LNCaP clone FGC (cell line): ENCODE measurements around the gene PRKAG2.
A peak's percentile ranks its signal among the peaks of the same experiment; 100 is the strongest.
"Not testable (repeated sequence)": the region's sequence is repeated elsewhere in the genome, so short reads cannot be mapped to it uniquely, and the experiment has no call there.

Experiments
- DNase-seq: peaks from one replicate; pipeline ENCODE4 v3.0.0-alpha.2; 2011; ENCODE audit warnings: low read depth
- H3K4me3 ChIP-seq: 2 replicates; pipeline ENCODE4 v1.5.1; 2011; ENCODE audit warnings: mild to moderate bottlenecking, low read depth, low read length, control low read depth
- CTCF ChIP-seq: IDR thresholded peaks from 2 replicates; pipeline ENCODE4 v1.5.1; 2012; ENCODE audit warnings: mild to moderate bottlenecking; ENCODE audit not compliant: control insufficient read depth, insufficient read depth; ENCODE audit errors: extremely low read depth

Gene PRKAG2

GRCh38 chr7:151785681-151785965, 91.3 kb downstream of the PRKAG2 start:
- DNase-seq = no peak
- no peak for TF ChIP-seq CTCF
- no peak overlapping the region for H3K4me3 ChIP-seq

- TF ChIP-seq CTCF = no peak
- H3K4me3 ChIP-seq = no peak overlapping the region
- DNase-seq = no peak
Observed at GRCh38 chr7:151784853-151785680, 91.8 kb downstream of the PRKAG2 start.

- no peak for DNase-seq
- no peak overlapping the region for H3K4me3 ChIP-seq
- no peak for TF ChIP-seq CTCF
Observed at GRCh38 chr7:151783958-151784575, 92.8 kb downstream of the PRKAG2 start.

- no peak for DNase-seq
- no peak overlapping the region for H3K4me3 ChIP-seq
Observed at GRCh38 chr7:151782598-151783448, 94.1 kb downstream of the PRKAG2 start.

GRCh38 chr7:151782256-151782597, 94.7 kb downstream of the PRKAG2 start:
- not testable (repeated sequence) for H3K4me3 ChIP-seq, DNase-seq

More at GRCh38 chr7:151782598-151783448, 94.1 kb downstream of the PRKAG2 start:
- peak; percentile 84 for TF ChIP-seq CTCF

GRCh38 chr7:151781161-151781845, 95.6 kb downstream of the PRKAG2 start:
- no peak overlapping the region for H3K4me3 ChIP-seq
- no peak for TF ChIP-seq CTCF
- DNase-seq = no peak

- no peak overlapping the region for H3K4me3 ChIP-seq
- DNase-seq = no peak
- no peak for TF ChIP-seq CTCF
Observed at GRCh38 chr7:151780631-151781030, 96.3 kb downstream of the PRKAG2 start.
